Coronary artery (tissue), 2 donors: ENCODE measurements around the gene TMEM242.
"Not testable (repeated sequence)": the region's sequence is repeated elsewhere in the genome, so short reads cannot be mapped to it uniquely, and the experiment has no call there.

Experiments used
- DNase-seq: peaks from one replicate; pipeline ENCODE4 v3.0.0-alpha.2; 2017; ENCODE audit warnings: low spot score
- H3K27ac ChIP-seq, 2 donors: fragments of 200-600 bp; sonication (generic); one replicate each; pipeline ENCODE4 v1.5.1; 2016 to 2019
- H3K4me3 ChIP-seq: fragments of 200-600 bp; sonication (generic); 2 replicates; pipeline ENCODE4 v1.5.1; 2016; ENCODE audit warnings: mild to moderate bottlenecking, moderate library complexity
- TF ChIP-seq, protein P1 (sequence below): fragments of 200-600 bp; sonication (generic); IDR thresholded peaks from one replicate; pipeline ENCODE4 v1.5.1; 2019; ENCODE audit warnings: antibody characterized with exemption

TMEM242 gene

DNA sequence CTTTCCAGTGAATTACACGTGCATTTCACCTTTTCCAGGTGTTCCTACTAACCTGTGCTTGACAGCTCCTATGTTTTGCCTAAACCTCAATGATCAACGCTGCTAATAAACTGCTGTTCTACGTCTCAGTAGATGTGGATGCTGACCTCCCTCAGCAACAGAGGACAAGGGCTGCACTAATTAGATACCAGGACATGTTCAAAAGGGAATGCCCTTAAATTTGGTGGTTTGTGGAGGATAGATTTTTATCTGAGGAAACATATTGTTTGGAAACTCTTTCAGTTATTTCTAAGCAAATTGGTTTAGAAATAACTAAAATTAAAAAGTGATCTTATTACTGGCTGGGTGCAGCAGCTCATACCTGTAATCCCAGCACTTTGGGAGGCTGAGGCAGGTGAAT, 38.6 kb upstream of the TMEM242 start:
- TF ChIP-seq, protein P1, sequence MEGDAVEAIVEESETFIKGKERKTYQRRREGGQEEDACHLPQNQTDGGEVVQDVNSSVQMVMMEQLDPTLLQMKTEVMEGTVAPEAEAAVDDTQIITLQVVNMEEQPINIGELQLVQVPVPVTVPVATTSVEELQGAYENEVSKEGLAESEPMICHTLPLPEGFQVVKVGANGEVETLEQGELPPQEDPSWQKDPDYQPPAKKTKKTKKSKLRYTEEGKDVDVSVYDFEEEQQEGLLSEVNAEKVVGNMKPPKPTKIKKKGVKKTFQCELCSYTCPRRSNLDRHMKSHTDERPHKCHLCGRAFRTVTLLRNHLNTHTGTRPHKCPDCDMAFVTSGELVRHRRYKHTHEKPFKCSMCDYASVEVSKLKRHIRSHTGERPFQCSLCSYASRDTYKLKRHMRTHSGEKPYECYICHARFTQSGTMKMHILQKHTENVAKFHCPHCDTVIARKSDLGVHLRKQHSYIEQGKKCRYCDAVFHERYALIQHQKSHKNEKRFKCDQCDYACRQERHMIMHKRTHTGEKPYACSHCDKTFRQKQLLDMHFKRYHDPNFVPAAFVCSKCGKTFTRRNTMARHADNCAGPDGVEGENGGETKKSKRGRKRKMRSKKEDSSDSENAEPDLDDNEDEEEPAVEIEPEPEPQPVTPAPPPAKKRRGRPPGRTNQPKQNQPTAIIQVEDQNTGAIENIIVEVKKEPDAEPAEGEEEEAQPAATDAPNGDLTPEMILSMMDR, result no peak
- H3K4me3 ChIP-seq, result no peak overlapping the region
- H3K27ac ChIP-seq, result no peak overlapping the region
- DNase-seq, result no peak

- Histone ChIP-seq H3K4me3 (no peak overlapping the region), H3K27ac (no peak overlapping the region)
- TF ChIP-seq, protein P1, result no peak
- DNase-seq, result no peak
These were observed 35.0 kb upstream of the TMEM242 start for GRCh38 chr6:157358287-157358686.

DNA sequence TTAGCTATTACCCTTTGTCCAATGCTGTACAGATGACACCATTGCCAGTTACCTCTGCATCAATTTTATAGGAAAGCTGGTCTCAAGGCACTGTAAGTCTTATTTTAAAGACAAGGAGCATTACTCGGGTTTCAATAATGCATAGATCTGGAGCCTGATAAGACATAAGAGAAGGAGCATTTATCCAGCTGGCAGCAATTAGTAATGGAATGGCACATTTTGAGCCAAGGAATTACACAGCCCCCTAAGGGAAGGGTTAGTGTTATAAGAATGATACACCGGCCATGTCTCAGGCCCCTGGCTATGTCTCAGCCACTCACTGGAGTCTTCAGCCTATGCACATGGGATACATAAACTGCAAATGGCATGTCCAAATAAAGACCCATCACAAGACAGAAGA, 23.1 kb upstream of the TMEM242 start:
- no peak for DNase-seq
- H3K4me3 ChIP-seq, result no peak overlapping the region
- TF ChIP-seq, protein P1, result no peak
- H3K27ac ChIP-seq, result no peak overlapping the region

GRCh38 chr6:157343732-157344131, 20.4 kb upstream of the TMEM242 start:
- DNase-seq, result no peak
- TF ChIP-seq, protein P1, result no peak
- Histone ChIP-seq H3K4me3 (no peak overlapping the region), H3K27ac (no peak overlapping the region)

DNA sequence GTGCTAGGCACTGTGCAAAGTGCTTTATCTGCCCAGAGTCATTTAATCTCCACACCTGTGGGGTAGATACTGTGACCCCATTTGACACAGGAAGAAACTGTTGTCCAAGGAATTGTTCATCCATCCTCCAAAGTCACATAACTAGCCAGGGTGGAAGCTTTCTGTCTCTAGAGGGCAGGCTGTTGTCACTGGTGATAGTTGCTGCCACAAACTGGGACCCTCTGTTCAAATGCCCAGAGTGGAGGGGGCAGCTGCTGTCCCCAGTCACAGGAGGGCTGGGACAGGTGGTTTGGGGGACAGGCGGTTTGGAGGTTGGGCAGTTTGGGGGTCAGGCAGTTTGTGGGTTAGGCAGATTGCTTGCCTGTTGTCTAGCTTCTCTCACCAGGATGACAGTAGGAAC, 16.1 kb upstream of the TMEM242 start:
- H3K4me3 ChIP-seq, result no peak overlapping the region
- no peak for DNase-seq
- no peak overlapping the region for H3K27ac ChIP-seq
- TF ChIP-seq, protein P1, result no peak

DNA sequence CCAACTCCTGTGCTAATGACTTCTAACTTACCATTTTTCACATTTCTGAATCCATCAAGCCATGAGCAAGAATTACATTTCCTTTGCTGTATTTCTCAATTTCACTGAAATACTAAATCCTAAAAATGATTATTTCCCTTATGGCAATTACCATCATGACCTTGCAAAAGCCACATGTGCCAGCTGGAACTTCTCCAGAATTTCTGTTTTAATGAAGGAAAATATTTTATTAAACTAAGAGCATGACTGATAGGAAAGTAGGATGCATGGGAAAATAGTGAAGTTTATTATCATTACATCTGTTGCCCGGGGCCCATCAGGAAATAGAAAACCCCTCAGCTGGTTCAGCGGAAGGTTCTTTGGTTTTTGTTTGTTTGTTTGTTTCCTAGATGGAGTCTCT, 14.4 kb upstream of the TMEM242 start:
- TF ChIP-seq, protein P1, result no peak

GRCh38 chr6:157337276-157337675, 14.0 kb upstream of the TMEM242 start:
- not testable (repeated sequence) for H3K27ac ChIP-seq, H3K4me3 ChIP-seq, DNase-seq

More for the DNA sequence above, 14.4 kb upstream of the TMEM242 start:
- no peak for DNase-seq
- no peak overlapping the region for H3K4me3 ChIP-seq
- H3K27ac ChIP-seq, result no peak overlapping the region

DNA sequence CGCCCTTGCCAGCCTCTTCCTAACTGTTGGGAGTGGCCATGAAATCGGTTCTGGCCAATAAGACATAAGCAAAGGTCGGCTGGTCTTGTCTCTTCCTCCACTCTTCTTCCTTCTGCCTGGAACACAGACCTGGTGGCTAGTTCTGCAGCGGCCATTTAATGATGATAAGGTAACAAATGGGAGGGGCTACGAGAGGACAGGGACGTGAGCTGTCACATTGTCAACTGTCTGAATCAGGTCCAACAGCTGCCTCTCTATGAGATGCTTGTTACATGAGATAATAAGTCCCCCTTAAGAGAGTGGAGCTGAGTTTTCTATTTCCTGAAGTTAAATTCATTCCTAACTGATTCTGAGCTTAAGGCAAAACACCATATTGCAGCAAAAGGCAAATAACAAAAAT, 12.5 kb upstream of the TMEM242 start:
- Histone ChIP-seq H3K27ac (no peak overlapping the region), H3K4me3 (peak overlapping the region; percentile 7)
- TF ChIP-seq, protein P1, result no peak
- DNase-seq, result no peak
